Peyer's patch (tissue), 4 donors: ENCODE results near the gene FNIP2. TPM values are rescaled to one million over a fixed set of nuclear protein-coding genes. Genes with fewer than 3 reads are reported as not detected.
"Not testable (repeated sequence)": the region's sequence is repeated elsewhere in the genome, so short reads cannot be mapped to it uniquely, and the experiment has no call there.

Experiments
- DNase-seq, 3 donors: peaks; one replicate each; pipeline ENCODE4 v3.0.0-alpha.2; 2017 to 2019
- H3K27ac ChIP-seq, 4 donors: fragments of 200-600 bp; sonication (generic); one replicate each; pipeline ENCODE4 v1.5.1; 2016 to 2019
- H3K27me3 ChIP-seq, 2 donors: fragments of 200-600 bp; sonication (generic); one replicate each; pipeline ENCODE4 v1.5.1; 2019
- H3K36me3 ChIP-seq, 3 donors: fragments of 200-600 bp; sonication (generic); one replicate each; pipeline ENCODE4 v1.5.1; 2016 to 2019
- H3K4me1 ChIP-seq, 4 donors: fragments of 200-600 bp; sonication (generic); one replicate each; pipeline ENCODE4 v1.5.1; 2016 to 2019
- H3K4me3 ChIP-seq, 4 donors: fragments of 200-600 bp; sonication (generic); 1 replicate in 3 of 4; 2 replicates in 1 of 4; pipeline ENCODE4 v1.5.1; 2016 to 2019; ENCODE audit warnings: mild to moderate bottlenecking in 1 of 4
- H3K9me3 ChIP-seq, 4 donors: fragments of 200-600 bp; sonication (generic); one replicate each; pipeline ENCODE4 v1.5.1; 2016 to 2019; ENCODE audit warnings: mild to moderate bottlenecking in 1 of 4
- CTCF ChIP-seq, 6 experiments: fragments of 450-650 bp in 4 of 6; fragments of 200-600 bp in 2 of 6; sonication (generic) in 1 of 6; IDR thresholded peaks; one replicate each; pipeline ENCODE4 v1.5.1; 2017 to 2019; ENCODE audit warnings: antibody characterized with exemption in 6 of 6, mild to moderate bottlenecking in 3 of 6, moderate library complexity in 1 of 6
- POLR2A ChIP-seq, 2 donors: fragments of 450-650 bp; IDR thresholded peaks; one replicate each; pipeline ENCODE4 v1.5.1; 2017; ENCODE audit warnings: antibody characterized with exemption in 2 of 2, mild to moderate bottlenecking in 2 of 2, moderate library complexity in 2 of 2
- total RNA-seq, 4 donors: library from RNA; depleted of rRNA; stranded (reverse); fragments of >200 nt; gene quantifications; one replicate each; pipeline ENCODE4 v1.1.0, GENCODE V29; 2016

Gene FNIP2
- total RNA-seq, 4 donors from 2014 or later, result 31.9 to 40.8 (median 38.6) TPM

GRCh38 chr4:158914218-158914617 lies 145.4 kb downstream of the FNIP2 start:
- Histone ChIP-seq H3K9me3 (no peaks in the 10 kb centered on the region), H3K4me1 (no peaks in the 10 kb centered on the region), H3K4me3 (no peak overlapping the region), H3K27me3 (no peaks in the 10 kb centered on the region), H3K36me3 (no peaks in the 10 kb centered on the region), H3K27ac (peak overlapping the region in 1 of 4 donors; percentile 41)
- DNase-seq, result no peak
- no peak for TF ChIP-seq CTCF (IDR thresholded peaks at IDR 0.05)
- no peak for TF ChIP-seq POLR2A (IDR thresholded peaks at IDR 0.05)

- H3K4me3 ChIP-seq, result no peak overlapping the region
- no peaks in the 10 kb centered on the region for H3K4me1 ChIP-seq
- no peaks in the 10 kb centered on the region for H3K27me3 ChIP-seq
- TF ChIP-seq CTCF (IDR thresholded peaks at IDR 0.05) (no peak), POLR2A (IDR thresholded peaks at IDR 0.05) (no peak)
- H3K36me3 ChIP-seq, result no peaks in the 10 kb centered on the region
- peak overlapping the region in 1 of 4 donors; percentile 41 for H3K27ac ChIP-seq
- DNase-seq, result no peak
- no peaks in the 10 kb centered on the region for H3K9me3 ChIP-seq
Measured at GRCh38 chr4:158915683-158916241, 146.9 kb downstream of the FNIP2 start.

- not testable (repeated sequence) for H3K27ac ChIP-seq, H3K27me3 ChIP-seq, H3K4me3 ChIP-seq, H3K9me3 ChIP-seq, H3K4me1 ChIP-seq, DNase-seq, H3K36me3 ChIP-seq
Measured at GRCh38 chr4:158920452-158920996, 151.7 kb downstream of the FNIP2 start.

GRCh38 chr4:158927774-158928173 lies 158.9 kb downstream of the FNIP2 start:
- H3K9me3 ChIP-seq, H3K27ac ChIP-seq, H3K36me3 ChIP-seq, H3K4me3 ChIP-seq, DNase-seq, H3K4me1 ChIP-seq, H3K27me3 ChIP-seq: not testable (repeated sequence)

- DNase-seq, result no peak
- Histone ChIP-seq H3K36me3 (no peaks in the 10 kb centered on the region), H3K27ac (no peak overlapping the region), H3K27me3 (no peaks in the 10 kb centered on the region), H3K4me1 (no peaks in the 10 kb centered on the region), H3K9me3 (no peaks in the 10 kb centered on the region), H3K4me3 (no peak overlapping the region)
- TF ChIP-seq CTCF (IDR thresholded peaks at IDR 0.05) (no peak), POLR2A (IDR thresholded peaks at IDR 0.05) (no peak)
Measured at GRCh38 chr4:158929939-158930638, 161.3 kb downstream of the FNIP2 start.

GRCh38 chr4:158930639-158930972 lies 161.8 kb downstream of the FNIP2 start:
- TF ChIP-seq POLR2A (IDR thresholded peaks at IDR 0.05) (no peak), CTCF (IDR thresholded peaks at IDR 0.05) (no peak)
- no peaks in the 10 kb centered on the region for H3K27me3 ChIP-seq
- H3K4me3 ChIP-seq, result no peak overlapping the region
- H3K9me3 ChIP-seq, result no peaks in the 10 kb centered on the region
- no peaks in the 10 kb centered on the region for H3K4me1 ChIP-seq
- no peaks in the 10 kb centered on the region for H3K36me3 ChIP-seq
- no peak overlapping the region for H3K27ac ChIP-seq
- DNase-seq, result no peak
